Right renal cortex interstitium (tissue), 3 donors: ENCODE results near the gene RBM19. TPM values are rescaled to one million over a fixed set of nuclear protein-coding genes. Genes with fewer than 3 reads are reported as not detected.

Experiments used
- DNase-seq, 3 donors: peaks; one replicate each; pipeline ENCODE4 v3.0.0-alpha.2; 2013; ENCODE audit warnings: low read depth in 3 of 3, low spot score in 2 of 3
- polyA plus RNA-seq, 3 donors: library from polyadenylated mRNA; unstranded; fragments of 120-200 nt; gene quantifications; one replicate each; pipeline ENCODE4 v1.2.1, GENCODE V29; 2013; ENCODE audit not compliant: insufficient read length in 3 of 3

RBM19 gene
- polyA plus RNA-seq, 3 donors: 24.5 to 26.9 (median 25.1) TPM

DNA sequence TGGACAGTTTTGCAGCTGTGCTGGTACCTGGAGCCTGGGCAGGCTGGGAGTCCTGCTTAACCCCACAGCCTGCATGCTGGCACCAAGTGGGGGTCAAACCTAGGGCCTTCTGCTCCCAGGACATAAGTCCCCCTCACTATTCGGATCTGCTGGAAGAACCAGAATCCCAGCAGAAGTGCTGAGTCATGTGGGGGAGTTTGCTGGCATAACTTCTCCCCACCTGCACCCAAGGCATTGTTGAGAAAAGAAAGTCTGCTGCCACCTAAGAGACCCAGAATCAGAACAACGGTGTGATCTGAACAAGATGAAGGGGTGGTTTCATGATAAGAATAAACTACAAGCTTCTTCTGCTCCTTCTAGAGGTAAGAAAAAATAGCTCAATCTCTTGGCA is 102.7 kb downstream of the RBM19 start:
- no peak for DNase-seq

DNA sequence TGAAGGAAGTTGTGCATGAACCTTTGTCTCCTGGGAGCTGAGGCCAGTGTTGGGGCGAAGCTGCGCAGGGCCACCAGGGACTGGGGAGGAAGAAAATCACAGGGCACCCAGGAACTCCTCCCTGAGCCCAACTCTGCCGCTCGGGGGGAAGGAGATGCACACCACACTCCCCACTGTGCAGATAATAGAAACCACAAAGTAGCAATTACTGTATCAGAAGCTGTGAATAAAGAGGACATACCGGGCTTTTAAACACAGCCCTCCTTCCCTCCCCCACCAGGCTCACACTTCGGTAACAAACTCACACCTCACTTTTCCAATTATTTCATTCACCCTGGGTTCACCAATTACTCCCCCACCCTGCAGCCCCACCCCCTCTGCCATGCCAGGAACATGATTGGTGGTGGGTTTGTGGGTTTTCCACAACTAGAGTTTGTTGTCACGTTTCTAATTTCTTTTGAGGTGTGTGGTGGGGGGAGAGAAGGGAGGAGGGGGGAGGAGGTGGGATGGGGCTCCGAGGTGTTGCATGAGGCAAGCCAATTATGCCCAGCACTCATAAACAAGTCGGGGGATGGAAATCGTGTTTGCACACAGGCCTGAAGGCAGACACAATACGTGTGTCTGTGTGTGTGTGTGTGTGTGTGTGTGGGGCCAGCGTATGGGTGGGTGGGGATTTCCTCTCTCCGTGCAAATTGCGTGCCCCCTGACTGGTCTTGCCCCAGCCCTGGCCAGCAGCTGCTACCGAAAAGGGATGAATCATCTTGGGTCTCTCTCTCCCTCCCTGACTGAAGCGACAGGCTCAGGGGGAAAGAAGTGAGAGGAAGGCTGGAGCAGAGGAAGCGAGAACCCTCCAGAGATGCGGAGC is 103.3 kb downstream of the RBM19 start:
- DNase-seq: no peak

DNA sequence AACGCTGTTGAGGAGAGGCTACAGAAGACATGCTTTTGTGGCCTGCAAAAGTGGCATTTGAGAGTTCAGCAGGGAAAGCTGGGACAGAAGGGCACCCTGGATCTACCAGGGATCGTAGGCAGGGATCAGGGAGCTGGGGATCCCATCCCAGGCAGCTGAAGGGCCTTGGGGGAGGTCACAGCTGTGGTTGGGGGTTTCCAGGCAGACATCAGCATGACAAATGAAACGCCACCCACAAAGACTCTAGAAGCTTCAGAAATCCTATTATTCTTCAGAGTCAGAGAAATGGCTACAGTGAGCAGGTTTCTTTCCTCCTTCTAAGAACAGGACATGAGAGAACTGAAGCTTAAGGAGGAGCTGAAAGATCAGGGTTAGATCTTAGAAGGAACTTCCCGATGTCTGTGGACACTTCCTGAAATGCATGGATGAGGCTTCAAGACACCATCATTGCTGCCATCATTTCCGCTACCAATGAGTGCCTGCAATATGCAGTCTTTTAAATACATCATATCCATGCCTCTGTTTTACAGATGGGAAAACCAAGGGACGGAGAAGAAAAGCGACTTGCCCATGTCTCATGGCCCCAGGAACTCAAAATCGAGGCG is 104.3 kb downstream of the RBM19 start:
- DNase-seq: no peak

DNA sequence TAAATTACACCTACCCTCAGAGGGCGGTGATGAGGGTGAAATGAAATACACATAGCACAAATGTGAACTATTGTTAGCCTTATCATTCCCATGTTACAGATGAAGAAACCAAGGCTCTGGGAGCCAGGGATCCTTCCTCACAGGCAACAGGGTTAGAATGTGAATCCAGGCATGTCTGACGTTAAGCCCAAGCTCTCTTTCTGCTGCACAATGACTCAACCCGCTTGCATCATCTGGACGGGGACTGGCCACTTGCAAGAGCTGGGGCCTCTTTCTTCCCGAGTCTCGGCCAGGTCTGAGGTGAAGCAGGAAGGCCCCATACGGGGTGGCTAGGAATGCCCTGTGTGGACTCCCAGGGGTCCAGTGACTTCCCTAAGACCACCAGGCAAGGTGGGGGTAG is 105.2 kb downstream of the RBM19 start:
- no peak for DNase-seq

DNA sequence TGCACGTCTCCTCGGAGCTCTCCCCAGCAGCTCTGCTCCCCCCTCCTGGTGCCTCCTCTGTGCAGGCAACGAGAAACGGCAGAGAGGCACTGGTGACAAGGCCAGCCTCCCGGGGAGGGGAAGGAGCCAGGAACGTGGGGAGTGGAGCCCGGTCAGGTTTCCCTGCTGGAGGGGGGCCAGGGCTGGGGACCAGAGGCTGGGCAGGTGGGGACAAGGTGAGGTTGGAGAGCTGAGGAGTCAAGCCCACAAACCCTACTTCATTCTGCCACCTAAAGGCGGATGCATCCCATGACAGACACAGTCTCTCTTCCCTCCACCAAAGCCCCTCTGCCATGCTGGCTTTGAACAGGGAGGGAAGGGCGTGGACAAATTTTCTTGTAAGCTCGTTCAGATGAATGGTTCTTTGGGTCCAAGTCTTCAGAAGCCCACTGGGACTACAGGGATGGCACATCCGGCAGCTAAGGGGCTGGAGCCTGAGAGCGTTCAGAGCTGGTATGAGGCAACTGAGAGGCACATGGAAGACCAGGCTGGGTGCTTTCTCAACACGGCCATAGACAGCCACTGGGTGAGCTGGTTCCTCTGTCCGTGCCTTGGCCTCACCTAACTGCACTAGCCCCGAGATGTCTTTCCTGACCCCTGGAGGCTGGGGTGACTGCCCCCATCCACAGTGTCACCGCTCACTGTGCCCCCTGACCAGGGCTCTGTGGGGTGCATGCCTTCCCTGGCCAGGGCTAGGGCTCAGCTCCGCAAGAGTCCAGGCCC is 105.9 kb downstream of the RBM19 start:
- no peak for DNase-seq

DNA sequence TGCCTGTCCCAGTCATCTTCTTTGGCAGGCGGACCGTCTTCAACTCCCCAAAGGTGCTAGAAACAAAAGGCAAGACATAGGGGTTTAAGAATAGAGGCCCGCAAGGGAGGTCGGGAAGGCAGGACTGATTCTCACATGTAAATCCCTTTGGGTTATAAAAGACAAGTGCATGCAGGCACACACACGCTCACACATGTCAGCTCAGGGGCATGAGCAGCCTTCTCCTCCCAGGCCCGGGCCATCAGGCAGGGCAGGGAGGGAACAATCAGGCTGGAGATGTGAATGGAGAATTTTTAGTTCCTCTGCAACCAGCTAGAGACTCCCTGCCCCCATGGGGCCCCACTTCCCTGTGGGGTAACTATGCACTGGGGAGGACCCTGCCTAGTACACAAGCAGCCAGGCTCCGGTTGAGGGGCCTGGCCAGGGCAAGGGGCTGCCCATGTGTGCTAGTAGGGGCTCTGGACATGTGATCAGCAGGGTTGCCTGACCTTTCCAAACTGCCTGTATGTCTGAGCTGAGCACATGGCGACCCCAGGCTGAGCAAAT is 107.2 kb downstream of the RBM19 start:
- DNase-seq: no peak

DNA sequence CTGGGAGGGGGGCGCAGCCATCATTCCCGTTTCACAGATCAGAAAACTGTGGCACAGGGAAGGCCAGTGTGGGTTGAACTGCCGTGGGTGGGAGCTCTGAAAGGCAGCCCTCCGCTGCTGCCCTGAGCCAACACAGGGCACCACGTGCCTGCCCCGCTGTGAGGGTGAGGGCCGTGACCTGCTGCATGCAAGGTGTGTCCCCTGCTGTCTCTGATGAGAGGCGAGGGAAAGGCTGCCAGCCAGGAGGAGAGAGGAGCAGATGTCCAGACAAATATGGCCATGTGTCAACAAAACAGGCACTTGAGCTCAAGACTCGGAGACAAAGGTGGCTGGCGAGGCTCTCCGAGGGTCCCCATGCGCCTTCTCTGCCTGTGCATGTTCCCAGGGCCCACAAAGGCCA is 108.8 kb downstream of the RBM19 start:
- DNase-seq: no peak

DNA sequence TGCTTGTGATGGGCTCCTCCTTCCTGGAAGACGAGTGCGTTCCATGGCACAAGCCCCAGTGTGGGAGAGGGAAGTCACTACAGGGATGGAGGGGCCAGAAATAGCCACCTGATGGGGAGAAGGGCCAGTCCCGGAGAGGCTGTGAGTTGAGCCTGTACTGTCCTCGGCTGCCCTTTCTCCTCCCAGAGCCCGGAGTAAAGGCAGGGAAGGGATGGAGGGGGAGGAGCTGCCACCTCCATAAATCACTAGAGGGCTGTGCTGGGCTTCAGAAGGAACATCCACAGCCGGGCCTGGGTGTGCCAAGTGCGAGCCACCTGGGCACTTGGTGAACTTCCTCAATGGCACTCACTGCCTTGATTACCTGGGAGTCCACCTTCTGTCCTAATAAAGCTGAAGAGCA is 110.1 kb downstream of the RBM19 start:
- DNase-seq: no peak

DNA sequence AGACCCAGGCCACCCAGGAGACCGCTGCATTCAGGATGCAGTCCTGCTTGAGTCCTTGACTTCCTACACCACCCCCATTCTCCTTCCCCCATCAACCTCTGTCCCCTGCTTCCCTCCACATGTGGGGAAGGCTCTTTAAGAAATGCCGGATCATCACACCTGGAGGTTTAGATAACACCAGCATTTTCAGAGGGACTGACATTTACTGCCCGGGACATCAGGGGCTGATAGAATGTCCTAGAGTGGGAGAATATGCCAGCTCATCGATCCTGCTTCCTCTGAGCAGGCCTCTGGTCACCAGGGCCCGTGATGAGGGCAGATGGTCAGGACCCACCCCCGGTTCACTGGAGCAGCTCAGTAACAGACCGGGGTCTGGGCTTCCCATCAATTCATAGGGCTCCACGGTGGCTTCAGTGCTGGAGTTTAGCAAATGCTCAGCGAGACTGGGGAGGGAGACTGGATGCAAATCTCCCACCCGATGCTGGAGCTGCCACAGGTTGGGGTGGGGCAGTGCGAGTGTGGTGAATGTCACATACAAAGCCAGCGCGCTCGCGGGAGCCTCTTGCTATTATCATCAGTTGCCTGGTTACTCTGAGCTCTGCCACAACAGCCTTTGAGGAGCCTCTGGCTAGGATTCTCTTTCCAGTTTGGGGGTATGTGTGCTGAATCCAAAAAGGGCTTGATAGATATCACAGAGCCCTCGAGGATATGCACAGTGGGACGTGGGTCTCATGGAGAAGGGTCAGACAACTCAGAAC is 111.6 kb downstream of the RBM19 start:
- no peak for DNase-seq

DNA sequence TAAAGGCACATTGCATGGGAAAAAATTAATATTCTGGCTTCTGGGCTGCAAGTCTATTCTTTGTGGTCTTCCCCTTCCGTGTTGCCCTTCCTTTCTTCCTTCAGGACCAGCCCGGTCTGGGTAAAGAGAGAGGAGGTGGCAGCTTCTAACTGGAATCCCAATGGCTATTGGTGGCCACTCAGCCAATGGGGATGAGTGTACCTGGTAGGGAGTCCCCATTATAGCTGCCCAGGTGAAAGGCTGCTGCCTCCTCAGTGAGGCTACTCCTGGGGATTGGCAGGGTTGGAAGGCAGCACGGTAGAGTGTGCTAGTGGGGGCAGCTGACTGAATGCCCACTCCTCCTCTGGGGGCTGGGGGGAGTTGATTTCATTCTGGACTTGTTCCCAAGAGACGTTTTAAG is 112.6 kb downstream of the RBM19 start:
- DNase-seq: no peak

DNA sequence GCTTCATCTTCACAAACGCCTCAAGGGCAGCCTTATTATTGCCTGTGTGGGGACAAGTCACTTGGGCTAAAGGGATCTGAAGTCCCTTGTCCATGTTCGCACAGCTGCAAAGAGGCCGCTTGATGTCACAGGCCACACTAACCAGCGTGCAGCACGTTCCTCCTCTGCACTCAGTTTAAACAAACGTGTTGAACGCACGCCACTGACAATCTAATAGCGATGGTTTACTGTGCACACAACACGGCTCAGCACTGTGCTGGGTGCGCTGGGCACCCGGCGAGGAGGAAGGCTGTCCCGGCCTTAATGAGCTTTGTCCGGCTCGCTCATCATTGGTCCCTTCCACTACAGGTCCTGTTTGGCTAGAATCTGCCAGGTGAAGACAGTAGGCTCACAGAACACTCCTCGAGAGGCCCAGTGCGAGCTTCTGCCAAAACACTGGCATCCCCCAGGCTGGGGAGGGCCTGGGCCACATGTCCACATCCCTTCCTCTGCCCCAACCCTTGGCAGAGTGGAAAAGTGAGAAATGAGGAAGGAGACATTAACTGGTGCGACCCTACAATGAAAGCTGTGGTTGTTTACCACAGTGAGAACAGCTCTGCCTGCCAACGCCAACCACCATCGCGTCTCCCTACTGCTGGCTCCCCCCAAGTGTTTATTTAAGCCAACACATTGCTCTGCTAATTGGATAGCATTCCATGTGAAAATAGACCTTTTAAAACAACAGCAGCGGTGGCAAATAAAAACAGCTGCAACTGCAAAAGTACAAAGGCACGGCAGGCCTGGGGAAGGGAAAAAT is 113.2 kb downstream of the RBM19 start:
- no peak for DNase-seq

DNA sequence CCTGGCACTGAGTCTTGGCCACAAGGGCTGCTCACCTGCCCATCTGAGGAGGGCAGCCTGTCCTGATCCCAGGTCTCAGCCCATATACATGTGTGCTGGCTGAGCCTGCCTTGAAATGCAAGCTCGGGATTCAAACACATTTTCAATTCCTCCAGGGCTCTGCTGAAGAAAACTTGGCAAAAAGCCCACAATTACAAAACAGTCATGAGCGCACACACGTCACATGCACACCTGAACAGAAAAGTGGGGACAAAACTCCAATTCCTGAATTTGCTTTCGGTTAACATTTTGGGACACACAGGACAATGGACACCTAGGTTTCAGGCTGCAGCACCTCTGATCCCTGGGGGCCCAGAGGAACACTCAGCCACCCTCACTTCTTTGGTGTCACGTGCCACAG is 113.9 kb downstream of the RBM19 start:
- DNase-seq: no peak

DNA sequence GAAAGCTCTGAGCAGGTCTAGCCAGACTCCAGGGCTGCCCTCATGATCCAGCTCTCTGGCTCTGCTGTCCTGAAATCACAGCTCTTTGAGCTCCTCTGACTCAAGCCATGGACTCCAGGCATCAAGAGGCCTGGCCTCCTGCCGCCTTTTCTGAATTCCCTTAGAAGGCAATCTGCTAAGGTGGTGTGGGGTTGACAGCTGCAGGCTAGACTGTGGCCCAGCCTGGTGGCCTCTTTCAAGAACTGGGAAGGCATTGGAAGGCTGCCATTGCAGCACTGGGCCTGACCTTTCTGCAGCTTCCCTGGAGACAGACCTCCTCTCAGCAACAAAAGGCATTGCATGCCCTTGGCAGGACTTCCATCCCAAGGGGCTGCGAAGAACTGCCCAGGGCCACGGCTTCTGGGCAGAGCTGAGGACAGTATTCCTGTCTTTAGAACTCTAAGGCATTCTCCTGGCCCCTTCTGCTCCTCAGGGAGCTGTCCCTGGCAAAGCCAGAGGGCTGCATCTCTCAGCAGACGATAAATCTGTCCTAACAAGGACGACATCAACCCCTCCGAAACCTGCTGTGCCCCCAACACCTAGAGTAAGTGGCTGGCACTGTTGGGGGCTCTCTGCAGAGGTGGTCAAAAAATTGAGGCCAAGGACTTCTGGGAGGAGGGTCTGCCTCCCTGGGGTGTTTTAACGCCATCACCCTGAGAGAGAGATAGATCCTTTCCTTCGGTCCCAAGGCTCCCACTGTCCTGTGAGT is 115.6 kb downstream of the RBM19 start:
- no peak for DNase-seq

DNA sequence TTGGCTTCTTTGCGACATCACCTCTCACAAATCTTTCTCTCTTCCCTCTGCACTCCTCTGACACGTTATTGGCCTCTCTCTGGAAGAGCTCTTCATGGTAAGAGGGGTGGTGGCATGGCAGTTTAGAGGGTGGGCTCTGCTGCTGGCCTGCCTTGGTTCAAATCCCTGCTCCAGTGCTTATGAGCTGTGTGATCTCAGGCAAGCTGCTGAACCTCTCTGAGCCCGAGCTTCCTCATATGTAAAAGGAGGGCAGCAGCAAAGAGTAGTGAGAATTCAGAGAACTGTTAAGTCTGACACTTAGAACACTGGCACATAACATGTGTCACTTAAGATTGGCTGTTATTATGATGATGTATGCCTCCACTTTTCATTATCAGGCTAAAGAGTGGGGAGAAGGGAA is 118.3 kb downstream of the RBM19 start:
- DNase-seq: no peak

DNA sequence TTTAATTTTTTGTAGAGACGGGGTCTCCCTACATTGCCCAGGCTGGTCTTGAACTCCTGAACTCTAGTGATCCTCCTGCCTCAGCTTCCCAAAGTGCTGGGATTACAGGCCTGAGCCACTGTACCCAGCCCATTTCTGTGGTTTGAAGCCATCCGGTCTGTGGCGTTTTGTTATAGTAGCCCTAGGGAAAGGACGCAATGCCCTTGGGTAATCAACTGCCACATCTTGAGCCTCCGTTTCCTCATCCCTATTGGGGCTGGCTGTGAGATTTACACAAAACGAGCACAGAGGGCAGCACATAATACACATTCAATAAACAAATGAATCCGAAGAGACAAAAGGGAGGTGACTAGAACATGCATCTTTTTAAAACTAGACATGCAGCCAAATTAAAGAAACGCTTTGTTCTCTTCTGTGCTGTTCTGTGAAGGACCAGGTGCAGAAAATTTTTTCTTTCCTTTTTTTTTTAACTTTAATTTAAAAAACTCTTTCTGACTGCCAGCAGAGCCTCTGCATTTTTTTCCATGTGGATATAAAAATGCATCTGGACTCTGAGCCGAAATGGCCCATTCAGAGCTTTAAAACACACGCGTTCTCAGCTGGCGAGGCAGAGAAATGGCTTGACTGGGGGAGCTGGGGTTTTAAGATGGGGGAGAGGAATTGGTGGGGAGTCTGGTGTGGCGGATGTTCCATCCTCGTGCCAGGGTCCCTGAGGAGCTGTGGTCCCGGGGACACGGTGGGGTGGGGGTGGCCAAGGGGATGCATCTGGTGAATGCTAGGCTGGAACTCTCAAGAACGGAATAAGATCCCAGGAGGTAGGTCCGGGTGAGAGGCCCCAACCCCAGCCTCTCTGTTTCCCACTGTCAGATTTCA is 119.0 kb downstream of the RBM19 start:
- no peak for DNase-seq

DNA sequence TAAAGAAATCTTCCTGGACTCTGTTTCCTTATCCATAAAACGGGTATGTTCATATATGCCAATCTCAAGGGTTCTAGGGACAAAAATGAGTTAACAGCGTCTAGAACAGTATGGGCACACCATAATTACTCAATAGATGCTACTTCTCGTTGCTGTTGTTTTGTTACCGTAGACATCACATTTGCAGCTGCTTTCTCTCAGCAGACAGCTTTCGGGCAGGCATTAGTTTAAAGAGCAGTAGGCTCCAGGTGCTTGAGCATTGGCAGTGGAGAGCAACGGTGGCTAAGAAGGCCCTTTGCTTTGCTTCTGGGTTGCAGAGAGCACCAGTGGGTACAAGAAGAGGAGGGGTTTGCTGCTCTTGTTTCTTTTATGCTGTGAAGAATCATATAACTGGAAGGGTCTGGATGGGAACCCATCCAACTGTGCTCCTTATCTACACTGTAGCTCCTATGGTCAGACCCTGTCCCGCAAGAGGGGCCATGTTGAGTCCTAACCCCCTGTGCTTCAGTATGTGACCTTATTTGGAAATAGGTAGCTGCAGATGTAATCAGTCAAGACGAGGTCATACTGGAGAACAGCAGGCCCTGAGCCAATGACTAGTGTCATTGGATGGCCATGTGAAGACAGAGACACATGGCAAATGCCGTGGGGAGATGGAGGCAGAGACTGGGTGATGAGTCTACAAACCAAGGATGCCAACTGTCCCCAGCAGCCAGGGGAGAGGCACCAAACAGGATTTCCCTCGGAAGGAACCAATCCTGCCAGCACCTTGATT is 120.0 kb downstream of the RBM19 start:
- no peak for DNase-seq

DNA sequence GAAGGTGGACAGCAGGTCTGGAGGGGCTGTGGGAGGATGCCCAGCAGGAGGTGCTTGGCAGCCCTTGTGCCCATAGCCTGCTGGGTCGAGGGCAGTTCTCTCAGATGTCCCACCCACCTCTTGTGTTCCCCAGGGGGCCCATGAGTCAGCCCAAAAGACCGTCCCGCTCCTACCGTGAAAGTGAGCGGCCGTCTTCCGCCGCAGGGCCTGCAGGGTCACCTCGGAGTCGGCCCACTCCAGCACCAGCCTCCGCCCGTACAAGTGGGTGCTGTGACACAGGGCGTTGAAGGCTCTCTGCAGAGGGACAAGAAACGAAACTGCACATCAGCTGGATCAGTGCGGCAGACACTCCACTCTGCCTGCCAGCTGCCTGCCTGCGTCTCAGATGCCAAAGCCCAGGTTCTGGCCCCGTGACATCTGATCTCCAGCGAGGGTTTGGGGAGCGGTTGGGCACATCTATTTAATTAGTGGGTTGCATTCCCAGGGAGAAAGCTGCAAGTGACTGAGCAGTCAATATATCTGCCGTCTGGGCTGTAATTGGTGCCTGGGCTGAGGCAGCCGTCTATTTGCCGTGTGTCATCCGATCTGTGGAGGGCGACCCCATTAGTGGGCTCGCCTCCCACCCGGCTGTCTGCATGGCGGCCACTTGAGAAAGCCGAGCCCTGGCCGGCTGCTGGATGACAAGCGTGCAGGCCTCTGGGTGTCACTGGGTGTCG is 121.5 kb downstream of the RBM19 start:
- DNase-seq: no peak
